ENCODE data around the gene EME1. TPM values are rescaled to one million over a fixed set of nuclear protein-coding genes. Genes with fewer than 3 reads are reported as not detected.

EME1 gene
- total and polyA plus RNA-seq, 2 donors (not counting 3 experiments of a cell fraction or from before 2014, with no cell fraction given), result 5.6 to 9.1 TPM

DNA sequence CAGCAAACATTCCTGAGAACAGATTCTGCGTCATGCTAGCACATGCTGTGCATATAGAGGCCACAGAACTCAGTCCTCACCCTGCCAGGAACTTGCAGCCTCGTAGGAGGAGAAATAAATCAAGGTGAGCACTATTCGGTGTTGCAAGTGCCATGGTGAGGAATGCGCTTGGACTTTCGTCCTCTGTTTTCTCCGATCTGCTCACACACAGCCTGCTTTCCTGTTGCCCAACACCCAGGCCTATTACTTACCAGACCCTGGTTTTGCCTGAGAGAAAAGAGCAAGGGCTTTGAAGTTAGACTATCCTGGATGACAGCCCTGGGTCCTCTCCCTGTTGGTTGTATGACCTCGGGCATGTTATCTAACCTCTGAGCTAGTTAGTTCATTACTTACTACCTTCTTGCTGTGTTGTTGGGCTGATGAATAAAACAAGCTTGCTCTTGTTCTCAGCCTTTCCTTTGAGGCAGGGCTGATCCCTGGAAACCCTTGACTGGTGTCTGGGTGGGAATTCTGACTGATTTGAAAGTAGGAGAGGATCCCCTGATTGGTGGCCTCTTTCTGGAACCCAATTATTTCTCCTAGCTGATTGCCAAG lies 55.9 kb downstream of the EME1 start:
- ChIA-PET CTCF (interaction anchor here (4.4 kb wide), 1 partner anchor 31 kb away, joined by 20 read pairs; the partner anchor contains the start of gene LRRC59), POLR2A (interaction anchor here (0.9 kb wide), 1 partner anchor 31 kb away, joined by 3 read pairs; the partner anchor contains the start of gene LRRC59)
- intact Hi-C loops (cut with micrococcal nuclease), result no loop called here
- dilution Hi-C loops (cut with MboI; ENCODE audit: extremely low pct_ligation_motif_present, low sequenced_read_pairs), result no loop called here
- no peaks in the 10 kb centered on the region for H3K79me2 ChIP-seq (ENCODE audit: control insufficient read depth, insufficient read depth, low read length)
- no peaks in the 10 kb centered on the region for H3K36me3 ChIP-seq (ENCODE audit: control insufficient read depth in 2 of 2, extremely low read depth in 1 of 2, insufficient read depth in 2 of 2, low read length in 2 of 2)
- H3K9me1 ChIP-seq (replicated peaks; ENCODE audit: control insufficient read depth, extremely low read depth, insufficient read depth, low read length), result no peaks in the 10 kb centered on the region
- TF ChIP-seq GATA2 (IDR thresholded peaks at IDR 0.05; ENCODE audit: insufficient read depth, insufficient read length, low read depth, low read length) (no peak), POLR2AphosphoS5 (IDR thresholded peaks at IDR 0.05; ENCODE audit: insufficient read depth, low read depth, low read length) (no peak), POLR2A (IDR thresholded peaks at IDR 0.05; ENCODE audit: low read depth, low read length) (no peak)
- no peaks in the 10 kb centered on the region for H3K9me3 ChIP-seq (replicated peaks; ENCODE audit: control insufficient read depth, insufficient read depth, low read length)
- no peak overlapping the region for H3K4me2 ChIP-seq (ENCODE audit: insufficient read depth, low read length)
- H4K20me1 ChIP-seq (replicated peaks; ENCODE audit: control insufficient read depth, extremely low read depth, insufficient read depth, low read length), result no peaks in the 10 kb centered on the region
- BruUV-seq (replicated peaks), result no TSS peak
- DNase-seq (ENCODE audit: low read depth, low spot score) (no peak), FAIRE-seq (no peak)
- H3K9ac ChIP-seq (replicated peaks; ENCODE audit: extremely low read depth, insufficient read depth, low read length), result no peak overlapping the region
- no peak overlapping the region for H3K4me3 ChIP-seq (replicated peaks in 1 of 3; ENCODE audit: insufficient read depth in 1 of 3, low read depth in 1 of 3, low read length in 3 of 3)
- H3K27ac ChIP-seq (ENCODE audit: insufficient read depth, low read depth, low read length), result no peak overlapping the region
- H3K4me1 ChIP-seq (ENCODE audit: control insufficient read depth, extremely low read depth, insufficient read depth, low read length), result peaks cover 22% of the 10 kb centered on the region
- no peak overlapping the region for H2AFZ ChIP-seq (ENCODE audit: low read depth, low read length)
- no peaks in the 10 kb centered on the region for H3K27me3 ChIP-seq (ENCODE audit: control insufficient read depth in 2 of 2, insufficient read depth in 2 of 2, low read length in 2 of 2)

DNA sequence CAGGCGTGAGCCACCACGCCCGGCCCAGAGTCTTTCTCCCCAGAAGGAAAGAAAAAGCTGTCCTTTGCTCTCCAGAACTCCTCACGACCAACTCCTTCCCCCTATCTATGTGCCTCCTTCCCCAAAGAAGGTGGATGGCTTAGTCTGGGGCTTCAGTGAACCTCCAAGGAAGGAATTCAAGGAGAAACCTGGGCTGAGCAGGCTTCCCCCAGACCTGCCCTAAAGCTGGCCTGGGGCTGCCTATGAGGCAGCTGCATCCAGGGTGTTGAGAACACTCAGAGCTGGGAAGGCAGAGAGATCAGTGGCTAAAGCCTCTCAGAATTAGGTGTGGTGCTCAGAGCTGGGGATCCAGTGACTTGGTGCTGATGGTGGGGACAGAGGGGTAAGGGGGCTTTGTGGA lies 56.8 kb downstream of the EME1 start:
- no peaks in the 10 kb centered on the region for H3K79me2 ChIP-seq (ENCODE audit: control insufficient read depth, insufficient read depth, low read length)
- H3K4me1 ChIP-seq (ENCODE audit: control insufficient read depth, extremely low read depth, insufficient read depth, low read length), result peaks cover 14% of the 10 kb centered on the region
- no peaks in the 10 kb centered on the region for H4K20me1 ChIP-seq (replicated peaks; ENCODE audit: control insufficient read depth, extremely low read depth, insufficient read depth, low read length)
- no peaks in the 10 kb centered on the region for H3K9me3 ChIP-seq (replicated peaks; ENCODE audit: control insufficient read depth, insufficient read depth, low read length)
- no peak overlapping the region for H3K4me3 ChIP-seq (replicated peaks in 1 of 3; ENCODE audit: insufficient read depth in 1 of 3, low read depth in 1 of 3, low read length in 3 of 3)
- no peaks in the 10 kb centered on the region for H3K36me3 ChIP-seq (ENCODE audit: control insufficient read depth in 2 of 2, extremely low read depth in 1 of 2, insufficient read depth in 2 of 2, low read length in 2 of 2)
- FAIRE-seq (no peak), DNase-seq (ENCODE audit: low read depth, low spot score) (no peak)
- POLR2A ChIA-PET, result interaction anchor here (0.9 kb wide), 1 partner anchor 32 kb away, joined by 3 read pairs; the partner anchor contains the start of gene LRRC59
- BruUV-seq (replicated peaks), result no TSS peak
- no peak overlapping the region for H3K9ac ChIP-seq (replicated peaks; ENCODE audit: extremely low read depth, insufficient read depth, low read length)
- CTCF ChIA-PET, result interaction anchor here (1.3 to 4.4 kb wide), 2 partner anchors 32 to 37 kb away, joined by 3 to 20 read pairs; partner anchors contain the start of gene LRRC59
- H3K4me2 ChIP-seq (ENCODE audit: insufficient read depth, low read length), result no peak overlapping the region
- intact Hi-C loops (cut with micrococcal nuclease), result no loop called here
- no peaks in the 10 kb centered on the region for H3K9me1 ChIP-seq (replicated peaks; ENCODE audit: control insufficient read depth, extremely low read depth, insufficient read depth, low read length)
- TF ChIP-seq FOS (IDR thresholded peaks at IDR 0.05; ENCODE audit: borderline replicate concordance, insufficient read depth, low read length), result no peak
- no peak for TF ChIP-seq POLR2AphosphoS5 (IDR thresholded peaks at IDR 0.05; ENCODE audit: insufficient read depth, low read depth, low read length)
- TF ChIP-seq, protein P1, sequence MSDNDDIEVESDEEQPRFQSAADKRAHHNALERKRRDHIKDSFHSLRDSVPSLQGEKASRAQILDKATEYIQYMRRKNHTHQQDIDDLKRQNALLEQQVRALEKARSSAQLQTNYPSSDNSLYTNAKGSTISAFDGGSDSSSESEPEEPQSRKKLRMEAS (IDR thresholded peaks at IDR 0.05; ENCODE audit: insufficient read depth, insufficient read length), result no peak
- no peak for TF ChIP-seq EZH2 (IDR thresholded peaks at IDR 0.05; ENCODE audit: borderline replicate concordance, low read depth, low read length, severe bottlenecking)
- no peak for TF ChIP-seq GATA2 (IDR thresholded peaks at IDR 0.05; ENCODE audit: insufficient read depth, insufficient read length, low read depth, low read length)
- TF ChIP-seq POLR2A (IDR thresholded peaks at IDR 0.05; ENCODE audit: low read depth, low read length), result no peak
- TF ChIP-seq, protein P2, sequence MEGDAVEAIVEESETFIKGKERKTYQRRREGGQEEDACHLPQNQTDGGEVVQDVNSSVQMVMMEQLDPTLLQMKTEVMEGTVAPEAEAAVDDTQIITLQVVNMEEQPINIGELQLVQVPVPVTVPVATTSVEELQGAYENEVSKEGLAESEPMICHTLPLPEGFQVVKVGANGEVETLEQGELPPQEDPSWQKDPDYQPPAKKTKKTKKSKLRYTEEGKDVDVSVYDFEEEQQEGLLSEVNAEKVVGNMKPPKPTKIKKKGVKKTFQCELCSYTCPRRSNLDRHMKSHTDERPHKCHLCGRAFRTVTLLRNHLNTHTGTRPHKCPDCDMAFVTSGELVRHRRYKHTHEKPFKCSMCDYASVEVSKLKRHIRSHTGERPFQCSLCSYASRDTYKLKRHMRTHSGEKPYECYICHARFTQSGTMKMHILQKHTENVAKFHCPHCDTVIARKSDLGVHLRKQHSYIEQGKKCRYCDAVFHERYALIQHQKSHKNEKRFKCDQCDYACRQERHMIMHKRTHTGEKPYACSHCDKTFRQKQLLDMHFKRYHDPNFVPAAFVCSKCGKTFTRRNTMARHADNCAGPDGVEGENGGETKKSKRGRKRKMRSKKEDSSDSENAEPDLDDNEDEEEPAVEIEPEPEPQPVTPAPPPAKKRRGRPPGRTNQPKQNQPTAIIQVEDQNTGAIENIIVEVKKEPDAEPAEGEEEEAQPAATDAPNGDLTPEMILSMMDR (IDR thresholded peaks at IDR 0.05; ENCODE audit: extremely low read depth in 1 of 2, insufficient read depth in 1 of 2, low read depth in 1 of 2, low read length in 2 of 2), result no peak
- TF ChIP-seq MYC (IDR thresholded peaks at IDR 0.05; ENCODE audit: low read depth, low read length), result no peak
- H2AFZ ChIP-seq (ENCODE audit: low read depth, low read length), result no peak overlapping the region
- dilution Hi-C loops (cut with MboI; ENCODE audit: extremely low pct_ligation_motif_present, low sequenced_read_pairs), result no loop called here
- H3K27me3 ChIP-seq (ENCODE audit: control insufficient read depth in 2 of 2, insufficient read depth in 2 of 2, low read length in 2 of 2), result no peaks in the 10 kb centered on the region
- no peak overlapping the region for H3K27ac ChIP-seq (ENCODE audit: insufficient read depth, low read depth, low read length)
